Measurements from ENCODE around the gene ITGA4.

ITGA4 gene

DNA sequence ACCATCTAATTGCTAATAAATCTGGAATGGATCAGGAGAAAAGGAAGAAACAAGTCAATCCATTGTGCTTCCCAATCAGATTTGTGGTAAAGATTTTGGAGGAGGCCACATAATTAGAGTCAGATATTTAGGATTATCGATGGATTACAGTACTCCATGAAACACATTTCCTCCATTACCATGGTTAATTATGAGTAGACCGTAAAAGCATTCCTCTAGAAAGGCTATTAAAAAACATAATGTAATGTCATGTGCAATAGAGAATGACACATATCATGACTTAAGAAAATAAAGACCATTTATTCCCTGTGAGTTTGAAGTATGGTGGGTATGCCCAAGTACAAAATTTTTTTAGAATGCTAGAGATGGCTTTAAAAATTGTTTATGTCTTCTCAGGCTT, 96.1 kb downstream of the ITGA4 start:
- H3K9me3 ChIP-seq (ENCODE audit: insufficient read depth, low read length): no peaks in the 10 kb centered on the region
- no peak overlapping the region for H3K9ac ChIP-seq (ENCODE audit: low read length)
- H2AFZ ChIP-seq (ENCODE audit: low read depth, low read length, severe bottlenecking): no peak overlapping the region
- H4K20me1 ChIP-seq (ENCODE audit: low read depth, low read length): no peaks in the 10 kb centered on the region
- H3K9me2 ChIP-seq (replicated peaks; ENCODE audit: insufficient read depth, low read length): no peaks in the 10 kb centered on the region
- H3K4me2 ChIP-seq (ENCODE audit: low read depth, low read length, poor library complexity, severe bottlenecking): no peak overlapping the region
- H3K27ac ChIP-seq (ENCODE audit: low read depth, low read length): no peak overlapping the region
- TF ChIP-seq, protein P1, sequence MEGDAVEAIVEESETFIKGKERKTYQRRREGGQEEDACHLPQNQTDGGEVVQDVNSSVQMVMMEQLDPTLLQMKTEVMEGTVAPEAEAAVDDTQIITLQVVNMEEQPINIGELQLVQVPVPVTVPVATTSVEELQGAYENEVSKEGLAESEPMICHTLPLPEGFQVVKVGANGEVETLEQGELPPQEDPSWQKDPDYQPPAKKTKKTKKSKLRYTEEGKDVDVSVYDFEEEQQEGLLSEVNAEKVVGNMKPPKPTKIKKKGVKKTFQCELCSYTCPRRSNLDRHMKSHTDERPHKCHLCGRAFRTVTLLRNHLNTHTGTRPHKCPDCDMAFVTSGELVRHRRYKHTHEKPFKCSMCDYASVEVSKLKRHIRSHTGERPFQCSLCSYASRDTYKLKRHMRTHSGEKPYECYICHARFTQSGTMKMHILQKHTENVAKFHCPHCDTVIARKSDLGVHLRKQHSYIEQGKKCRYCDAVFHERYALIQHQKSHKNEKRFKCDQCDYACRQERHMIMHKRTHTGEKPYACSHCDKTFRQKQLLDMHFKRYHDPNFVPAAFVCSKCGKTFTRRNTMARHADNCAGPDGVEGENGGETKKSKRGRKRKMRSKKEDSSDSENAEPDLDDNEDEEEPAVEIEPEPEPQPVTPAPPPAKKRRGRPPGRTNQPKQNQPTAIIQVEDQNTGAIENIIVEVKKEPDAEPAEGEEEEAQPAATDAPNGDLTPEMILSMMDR (IDR thresholded peaks at IDR 0.05; ENCODE audit: insufficient read depth, low read length, poor library complexity, severe bottlenecking): no peak
- TF ChIP-seq EZH2phosphoT487 (conservative IDR thresholded peaks at IDR 0.05; ENCODE audit: low read length): no peak
- no peaks in the 10 kb centered on the region for H3K27me3 ChIP-seq (ENCODE audit: low read length)
- H3K36me3 ChIP-seq (ENCODE audit: low read length): no peaks in the 10 kb centered on the region
- no peaks in the 10 kb centered on the region for H3K79me2 ChIP-seq (ENCODE audit: insufficient read depth, low read length)
- no peak overlapping the region for H3K4me3 ChIP-seq (ENCODE audit: insufficient read depth, low read length, poor library complexity, severe bottlenecking)
- H3F3A ChIP-seq (ENCODE audit: insufficient read depth): no peaks in the 10 kb centered on the region

GRCh38 chr2:181554061-181554830, 97.1 kb downstream of the ITGA4 start:
- Histone ChIP-seq H3K27me3 (ENCODE audit: low read length) (no peaks in the 10 kb centered on the region), H3F3A (ENCODE audit: insufficient read depth) (no peaks in the 10 kb centered on the region), H3K27ac (ENCODE audit: low read depth, low read length) (no peak overlapping the region), H3K9me2 (replicated peaks; ENCODE audit: insufficient read depth, low read length) (no peaks in the 10 kb centered on the region), H3K4me2 (ENCODE audit: low read depth, low read length, poor library complexity, severe bottlenecking) (no peak overlapping the region), H3K9ac (ENCODE audit: low read length) (no peak overlapping the region), H2AFZ (ENCODE audit: low read depth, low read length, severe bottlenecking) (no peak overlapping the region), H4K20me1 (ENCODE audit: low read depth, low read length) (no peaks in the 10 kb centered on the region), H3K9me3 (ENCODE audit: insufficient read depth, low read length) (no peaks in the 10 kb centered on the region), H3K79me2 (ENCODE audit: insufficient read depth, low read length) (no peaks in the 10 kb centered on the region), H3K36me3 (ENCODE audit: low read length) (no peaks in the 10 kb centered on the region), H3K4me3 (ENCODE audit: insufficient read depth, low read length, poor library complexity, severe bottlenecking) (no peak overlapping the region)
- TF ChIP-seq EZH2phosphoT487 (conservative IDR thresholded peaks at IDR 0.05; ENCODE audit: low read length): no peak
- TF ChIP-seq, protein P1 (IDR thresholded peaks at IDR 0.05; ENCODE audit: insufficient read depth, low read length, poor library complexity, severe bottlenecking): no peak

DNA sequence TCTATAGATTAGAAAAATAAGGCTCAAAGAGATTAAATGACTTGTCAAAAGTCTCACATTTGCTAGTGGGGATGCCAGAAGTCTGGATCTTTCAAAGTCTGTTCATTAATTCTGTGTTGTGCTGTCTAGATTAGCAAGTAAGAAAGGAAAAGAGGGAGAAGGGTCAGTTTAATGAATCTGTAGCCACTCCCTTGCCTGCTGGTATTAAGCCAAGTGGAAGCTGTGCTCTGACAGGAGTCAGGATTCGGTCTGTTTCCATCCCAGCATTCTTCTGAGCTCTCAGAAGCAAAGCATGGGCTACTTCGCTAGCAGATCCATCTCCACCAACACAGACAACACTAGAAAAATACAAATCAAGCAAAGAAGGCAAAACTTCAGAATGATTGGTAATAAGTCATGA, 101.2 kb downstream of the ITGA4 start:
- no peak overlapping the region for H3K9ac ChIP-seq (ENCODE audit: low read length)
- no peaks in the 10 kb centered on the region for H3F3A ChIP-seq (ENCODE audit: insufficient read depth)
- H3K4me2 ChIP-seq (ENCODE audit: low read depth, low read length, poor library complexity, severe bottlenecking): no peak overlapping the region
- TF ChIP-seq, protein P1 (IDR thresholded peaks at IDR 0.05; ENCODE audit: insufficient read depth, low read length, poor library complexity, severe bottlenecking): no peak
- TF ChIP-seq EZH2phosphoT487 (conservative IDR thresholded peaks at IDR 0.05; ENCODE audit: low read length): no peak
- H3K27ac ChIP-seq (ENCODE audit: low read depth, low read length): no peak overlapping the region
- H2AFZ ChIP-seq (ENCODE audit: low read depth, low read length, severe bottlenecking): no peak overlapping the region
- H4K20me1 ChIP-seq (ENCODE audit: low read depth, low read length): no peaks in the 10 kb centered on the region
- no peaks in the 10 kb centered on the region for H3K9me2 ChIP-seq (replicated peaks; ENCODE audit: insufficient read depth, low read length)
- no peak overlapping the region for H3K4me3 ChIP-seq (ENCODE audit: insufficient read depth, low read length, poor library complexity, severe bottlenecking)
- H3K9me3 ChIP-seq (ENCODE audit: insufficient read depth, low read length): no peaks in the 10 kb centered on the region
- H3K36me3 ChIP-seq (ENCODE audit: low read length): no peaks in the 10 kb centered on the region
- no peaks in the 10 kb centered on the region for H3K79me2 ChIP-seq (ENCODE audit: insufficient read depth, low read length)
- H3K27me3 ChIP-seq (ENCODE audit: low read length): no peaks in the 10 kb centered on the region

Data from SU-DHL-6 (cell line).